ENCODE data around the gene ZBED1.

The ZBED1 gene

DNA sequence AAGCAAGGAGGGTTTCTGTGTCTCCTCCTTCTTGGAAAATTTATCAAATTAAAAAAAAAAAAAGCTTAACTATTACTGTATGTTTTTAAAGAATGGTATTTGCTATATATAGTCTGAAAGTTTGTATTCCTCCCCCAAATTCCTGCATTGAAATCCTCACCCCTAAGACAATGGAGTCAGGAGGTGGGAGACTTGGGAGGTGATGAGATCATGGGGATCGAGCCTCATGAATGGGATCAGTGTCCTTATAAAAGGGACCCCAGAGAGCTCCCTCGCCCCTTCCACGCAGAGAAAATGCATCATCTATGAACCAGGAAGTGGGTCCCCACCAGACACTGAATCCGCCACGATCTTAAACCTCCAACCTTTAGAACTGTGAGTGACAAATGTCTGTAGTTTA lies 50.1 kb downstream of the ZBED1 start:
- H3K4me3 ChIP-seq (ENCODE audit: low read depth, low read length), result no peak overlapping the region
- TF ChIP-seq, protein P1, sequence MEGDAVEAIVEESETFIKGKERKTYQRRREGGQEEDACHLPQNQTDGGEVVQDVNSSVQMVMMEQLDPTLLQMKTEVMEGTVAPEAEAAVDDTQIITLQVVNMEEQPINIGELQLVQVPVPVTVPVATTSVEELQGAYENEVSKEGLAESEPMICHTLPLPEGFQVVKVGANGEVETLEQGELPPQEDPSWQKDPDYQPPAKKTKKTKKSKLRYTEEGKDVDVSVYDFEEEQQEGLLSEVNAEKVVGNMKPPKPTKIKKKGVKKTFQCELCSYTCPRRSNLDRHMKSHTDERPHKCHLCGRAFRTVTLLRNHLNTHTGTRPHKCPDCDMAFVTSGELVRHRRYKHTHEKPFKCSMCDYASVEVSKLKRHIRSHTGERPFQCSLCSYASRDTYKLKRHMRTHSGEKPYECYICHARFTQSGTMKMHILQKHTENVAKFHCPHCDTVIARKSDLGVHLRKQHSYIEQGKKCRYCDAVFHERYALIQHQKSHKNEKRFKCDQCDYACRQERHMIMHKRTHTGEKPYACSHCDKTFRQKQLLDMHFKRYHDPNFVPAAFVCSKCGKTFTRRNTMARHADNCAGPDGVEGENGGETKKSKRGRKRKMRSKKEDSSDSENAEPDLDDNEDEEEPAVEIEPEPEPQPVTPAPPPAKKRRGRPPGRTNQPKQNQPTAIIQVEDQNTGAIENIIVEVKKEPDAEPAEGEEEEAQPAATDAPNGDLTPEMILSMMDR (IDR thresholded peaks at IDR 0.05; ENCODE audit: insufficient read depth, low read depth, low read length, missing control alignments), result no peak
- DNase-seq (ENCODE audit: low read depth), result no peak

DNA sequence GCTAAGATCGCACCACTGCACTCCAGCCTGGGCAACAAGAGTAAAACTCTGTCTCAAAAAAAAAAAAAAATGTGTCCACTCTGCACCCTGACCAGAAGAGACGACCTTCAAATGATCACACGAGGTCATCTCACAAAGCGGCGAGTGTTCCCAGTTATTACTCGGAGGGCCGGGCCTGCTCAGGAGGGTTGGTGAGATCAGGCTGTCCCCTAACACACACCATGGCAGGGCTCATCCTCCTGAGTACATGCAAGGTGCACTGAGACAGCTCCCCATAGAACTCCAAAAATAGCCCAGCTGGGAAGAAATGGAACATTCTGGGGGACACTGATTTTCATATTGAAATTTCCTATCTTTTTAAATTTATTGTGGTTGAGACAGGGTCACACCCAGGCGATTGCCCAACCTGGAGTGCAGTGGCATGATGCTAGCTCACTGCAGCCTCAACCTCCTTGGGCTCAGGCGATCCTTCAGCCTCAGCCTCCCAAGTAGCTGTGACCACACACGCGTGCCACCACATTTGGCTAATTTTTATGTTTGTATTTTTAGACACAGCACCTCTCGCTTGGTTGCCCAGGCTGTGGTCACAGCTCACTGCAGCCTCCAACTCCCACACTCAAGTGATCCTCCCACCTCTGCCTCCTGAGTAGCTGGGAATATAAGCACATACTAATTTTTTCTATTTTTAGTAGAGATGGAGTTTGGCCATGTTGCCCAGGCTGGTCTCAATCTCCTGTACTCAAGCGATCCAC lies 51.5 kb downstream of the ZBED1 start:
- DNase-seq (ENCODE audit: low read depth), result peak; percentile 7
- TF ChIP-seq, protein P1 (IDR thresholded peaks at IDR 0.05; ENCODE audit: insufficient read depth, low read depth, low read length, missing control alignments), result no peak
- no peak overlapping the region for H3K4me3 ChIP-seq (ENCODE audit: low read depth, low read length)

DNA sequence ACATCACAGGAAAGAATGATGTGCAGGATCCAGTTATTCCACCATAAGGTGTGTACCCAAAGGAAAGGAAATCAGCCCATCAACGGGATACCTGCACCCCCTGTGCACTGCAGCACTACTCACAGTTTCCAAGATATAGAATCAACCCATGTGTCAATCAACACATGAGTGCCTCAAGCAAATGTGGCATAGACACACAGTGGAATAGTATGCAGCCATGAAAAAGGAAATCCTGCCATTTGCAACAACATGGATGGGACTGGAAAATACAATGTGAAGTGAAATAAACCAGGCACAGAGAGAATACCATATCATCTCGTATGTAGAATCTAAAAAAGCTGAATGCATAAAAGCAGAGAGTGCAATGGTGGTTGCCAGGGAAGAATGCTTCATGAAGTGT lies 53.3 kb downstream of the ZBED1 start:
- TF ChIP-seq, protein P1 (IDR thresholded peaks at IDR 0.05; ENCODE audit: insufficient read depth, low read depth, low read length, missing control alignments), result no peak
- no peak for DNase-seq (ENCODE audit: low read depth)
- H3K4me3 ChIP-seq (ENCODE audit: low read depth, low read length), result no peak overlapping the region

DNA sequence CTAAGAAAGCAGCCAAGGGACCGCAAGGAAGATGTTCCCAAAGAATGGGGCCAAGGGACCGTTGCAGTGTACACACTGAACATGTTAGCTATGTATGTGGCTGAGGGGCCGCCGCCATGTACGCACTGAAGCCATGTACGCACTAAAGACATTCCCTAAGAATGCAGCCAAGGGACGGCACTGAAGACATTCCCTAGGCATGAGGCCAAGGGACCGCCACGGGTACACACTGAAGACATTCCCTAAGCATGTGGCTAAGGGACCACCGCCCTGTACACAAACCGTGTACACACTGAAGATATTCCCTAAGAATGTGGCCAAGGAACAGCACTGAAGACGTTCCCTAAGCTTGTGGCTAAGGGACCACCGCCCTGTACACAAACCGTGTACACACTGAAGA lies 54.0 kb downstream of the ZBED1 start:
- TF ChIP-seq, protein P1 (IDR thresholded peaks at IDR 0.05; ENCODE audit: insufficient read depth, low read depth, low read length, missing control alignments), result no peak

DNA sequence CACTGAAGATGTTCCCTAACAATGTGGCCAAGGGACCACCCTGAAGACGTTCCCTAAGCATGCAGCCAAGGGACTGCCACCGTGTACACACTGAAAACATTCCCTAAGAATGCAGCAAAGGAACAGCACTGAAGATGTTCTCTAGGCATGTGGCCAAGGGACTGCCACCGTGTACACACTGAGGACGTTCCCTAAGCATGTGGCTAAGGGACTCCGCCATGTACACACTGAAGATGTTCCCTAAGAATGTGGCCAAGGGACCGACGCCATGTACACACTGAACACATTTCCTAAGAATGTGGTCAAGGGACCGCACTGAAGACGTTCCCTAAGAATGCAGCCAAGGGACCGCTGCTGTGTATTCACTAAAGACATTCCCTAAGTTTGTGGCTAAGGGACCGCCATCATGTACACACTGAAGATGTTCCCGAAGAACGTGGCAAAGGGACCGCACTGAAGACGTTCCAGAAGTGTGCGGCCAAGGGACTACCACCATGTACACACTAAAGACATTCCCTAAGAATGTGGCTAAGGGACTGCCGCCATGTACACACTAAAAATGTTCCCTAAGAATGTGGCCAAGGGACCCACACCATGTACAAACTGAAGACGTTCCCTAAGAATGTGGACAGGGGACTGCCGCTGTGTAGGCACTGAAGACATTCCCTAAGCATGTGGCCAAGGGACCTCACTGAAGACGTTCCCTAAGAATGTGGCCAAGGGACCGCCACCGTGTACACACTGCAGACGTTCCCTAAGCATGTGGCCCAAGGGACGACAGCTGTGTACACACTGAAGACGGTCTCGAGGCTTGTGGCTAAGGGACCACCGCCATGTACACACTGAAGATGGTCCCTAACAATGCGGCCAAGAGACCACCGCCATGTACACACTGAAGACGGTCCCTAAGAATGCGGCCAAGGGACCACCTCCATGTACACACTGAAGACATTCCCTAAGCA lies 54.8 kb downstream of the ZBED1 start:
- no peak overlapping the region for H3K4me3 ChIP-seq (ENCODE audit: low read depth, low read length)
- DNase-seq (ENCODE audit: low read depth), result no peak
- TF ChIP-seq, protein P1 (IDR thresholded peaks at IDR 0.05; ENCODE audit: insufficient read depth, low read depth, low read length, missing control alignments), result no peak

More for the DNA sequence above, 54.0 kb downstream of the ZBED1 start:
- no peak overlapping the region for H3K4me3 ChIP-seq (ENCODE audit: low read depth, low read length)
- DNase-seq (ENCODE audit: low read depth), result no peak

DNA sequence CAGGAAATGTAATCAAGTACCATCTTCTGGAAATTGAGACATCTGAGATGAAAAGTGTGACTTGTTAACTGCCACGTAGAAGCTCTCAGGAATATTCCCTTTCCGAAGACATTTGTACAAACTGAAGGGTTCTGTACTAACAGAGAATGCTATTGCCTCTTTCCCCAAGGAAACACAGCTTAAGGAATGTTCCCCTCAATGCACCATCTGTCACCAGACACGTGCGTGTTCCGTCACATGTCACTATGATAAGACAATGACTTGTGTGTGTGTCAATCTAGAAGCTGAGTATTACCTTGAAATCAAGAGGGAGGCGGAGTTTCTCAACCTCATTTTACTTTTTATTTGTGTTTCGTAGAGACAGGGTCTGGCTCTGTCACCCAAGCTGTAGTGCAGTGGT lies 58.1 kb downstream of the ZBED1 start:
- TF ChIP-seq, protein P1 (IDR thresholded peaks at IDR 0.05; ENCODE audit: insufficient read depth, low read depth, low read length, missing control alignments), result no peak
- DNase-seq (ENCODE audit: low read depth), result no peak
- H3K4me3 ChIP-seq (ENCODE audit: low read depth, low read length), result no peak overlapping the region
